NOMO-1 treated with dmso at 0.1 percent for 144 hours (cell line): ENCODE measurements around the gene LUZP2.

Experiments used
- DNase-seq: peaks from one replicate; lab custom pipeline; 2025; ENCODE audit not compliant: unreplicated experiment; lab: John Stamatoyannopoulos, UW

LUZP2 gene

GRCh38 chr11:24708616-24709015 is 211.8 kb downstream of the LUZP2 start:
- no peak for DNase-seq

- no peak for DNase-seq
These were observed 213.2 kb downstream of the LUZP2 start for GRCh38 chr11:24709928-24710565.

GRCh38 chr11:24714601-24715000 is 217.7 kb downstream of the LUZP2 start:
- no peak for DNase-seq

- DNase-seq: no peak
These were observed 219.6 kb downstream of the LUZP2 start for GRCh38 chr11:24716403-24716802.

GRCh38 chr11:24723231-24723630 is 226.4 kb downstream of the LUZP2 start:
- no peak for DNase-seq

GRCh38 chr11:24731554-24731953 is 234.7 kb downstream of the LUZP2 start:
- no peak for DNase-seq

- no peak for DNase-seq
These were observed 237.9 kb downstream of the LUZP2 start for GRCh38 chr11:24734742-24735237.

- no peak for DNase-seq
These were observed 242.1 kb downstream of the LUZP2 start for GRCh38 chr11:24738972-24739371.

- DNase-seq: no peak
These were observed 242.8 kb downstream of the LUZP2 start for GRCh38 chr11:24739637-24740036.

- DNase-seq: no peak
These were observed 250.7 kb downstream of the LUZP2 start for GRCh38 chr11:24747275-24748251.

GRCh38 chr11:24748261-24748660 is 251.4 kb downstream of the LUZP2 start:
- DNase-seq: peak; percentile 30

- DNase-seq: no peak
These were observed 257.6 kb downstream of the LUZP2 start for GRCh38 chr11:24754406-24754805.

- no peak for DNase-seq
These were observed 258.5 kb downstream of the LUZP2 start for GRCh38 chr11:24755260-24755839.

- DNase-seq: no peak
These were observed 262.9 kb downstream of the LUZP2 start for GRCh38 chr11:24759742-24760141.

GRCh38 chr11:24760681-24761080 is 263.8 kb downstream of the LUZP2 start:
- DNase-seq: no peak

GRCh38 chr11:24762076-24762475 is 265.2 kb downstream of the LUZP2 start:
- no peak for DNase-seq

- DNase-seq: no peak
These were observed 270.6 kb downstream of the LUZP2 start for GRCh38 chr11:24767411-24767810.

- DNase-seq: no peak
These were observed 276.5 kb downstream of the LUZP2 start for GRCh38 chr11:24773322-24773721.

GRCh38 chr11:24779791-24780190 is 282.9 kb downstream of the LUZP2 start:
- no peak for DNase-seq

- no peak for DNase-seq
These were observed 284.4 kb downstream of the LUZP2 start for GRCh38 chr11:24781288-24781687.

- no peak for DNase-seq
These were observed 296.6 kb downstream of the LUZP2 start for GRCh38 chr11:24793479-24793878.

- no peak for DNase-seq
These were observed 297.2 kb downstream of the LUZP2 start for GRCh38 chr11:24794064-24794463.
